ENCODE results near the gene SNRNP40.

GRCh38 chr1:31335007-31335406 is 38.4 kb upstream of the SNRNP40 start:
- TF ChIP-seq EGR1 (IDR thresholded peaks at IDR 0.05) = no peak
- no peak for TF ChIP-seq EP300 (IDR thresholded peaks at IDR 0.05; ENCODE audit: borderline replicate concordance)
- no peak for TF ChIP-seq TCF12 (IDR thresholded peaks at IDR 0.05; ENCODE audit: low read depth)
- TF ChIP-seq TAF1 (IDR thresholded peaks at IDR 0.05; ENCODE audit: low read depth) = no peak
- no peak for TF ChIP-seq REST (IDR thresholded peaks at IDR 0.05; ENCODE audit: low read depth)
- TF ChIP-seq MAX (IDR thresholded peaks at IDR 0.05) = no peak
- no peak for TF ChIP-seq CREB1 (IDR thresholded peaks at IDR 0.05; ENCODE audit: low read depth)
- no peak for TF ChIP-seq TEAD4 (IDR thresholded peaks at IDR 0.05)

All from Ishikawa (cell line).